ENCODE data around the gene GALNT1.

Gene GALNT1

GRCh38 chr18:35559867-35560266 is 21.7 kb upstream of the GALNT1 start:
- Histone ChIP-seq H3K36me3 (replicated peaks; ENCODE audit: insufficient read depth, low read length) (no peaks in the 10 kb centered on the region), H3K27me3 (replicated peaks; ENCODE audit: insufficient read depth, low read length) (no peaks in the 10 kb centered on the region), H3K9ac (ENCODE audit: low read length) (no peak overlapping the region), H3K9me3 (replicated peaks; ENCODE audit: insufficient read depth, low read length) (no peaks in the 10 kb centered on the region), H3K27ac (ENCODE audit: low read length) (no peak overlapping the region), H4K20me1 (ENCODE audit: insufficient read depth, low read length) (no peaks in the 10 kb centered on the region), H3K9me2 (replicated peaks; ENCODE audit: insufficient read depth, low read length) (no peaks in the 10 kb centered on the region), H3K4me1 (ENCODE audit: low read length) (no peaks in the 10 kb centered on the region), H3K4me2 (ENCODE audit: low read depth, low read length) (no peak overlapping the region), H3F3A (ENCODE audit: insufficient read depth, low read length) (no peaks in the 10 kb centered on the region), H3K79me2 (ENCODE audit: low read length) (no peaks in the 10 kb centered on the region), H2AFZ (ENCODE audit: low read length) (no peak overlapping the region), H3K4me3 (ENCODE audit: low read length) (no peak overlapping the region)
- TF ChIP-seq EZH2phosphoT487 (IDR thresholded peaks at IDR 0.05; ENCODE audit: low read length) (no peak), CTCF (IDR thresholded peaks at IDR 0.05; ENCODE audit: low read length) (no peak), EZH2 (optimal IDR thresholded peaks at IDR 0.05; ENCODE audit: low read depth, low read length) (no peak)
- DNase-seq = no peak

GRCh38 chr18:35564795-35565453 is 16.6 kb upstream of the GALNT1 start:
- DNase-seq = no peak
- Histone ChIP-seq H3K4me2 (ENCODE audit: low read depth, low read length) (peak overlapping the region; percentile 7; the same call in 1 of the 2 replicates), H3K27ac (ENCODE audit: low read length) (no peak overlapping the region)

DNA sequence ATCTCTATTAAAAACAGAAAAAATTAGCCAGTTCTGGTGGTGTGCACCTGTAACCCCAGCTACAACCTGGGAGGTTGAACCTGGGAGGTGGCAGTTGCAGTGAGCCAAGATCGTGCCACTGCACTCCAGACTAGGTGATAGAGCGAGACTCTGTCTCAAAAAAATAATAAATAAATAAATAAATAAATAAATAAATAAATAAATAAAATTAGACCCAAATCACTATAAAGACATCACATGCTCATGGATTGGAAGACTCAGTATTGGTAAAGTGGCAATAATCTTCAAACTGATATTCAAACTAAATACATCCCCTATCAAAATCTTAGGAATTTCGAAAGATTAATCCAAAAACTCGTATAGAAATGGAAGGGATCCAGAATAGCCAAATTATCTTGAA is 15.5 kb upstream of the GALNT1 start:
- Histone ChIP-seq H3K4me1 (ENCODE audit: low read length) (no peaks in the 10 kb centered on the region), H2AFZ (ENCODE audit: low read length) (no peak overlapping the region), H3K27ac (ENCODE audit: low read length) (no peak overlapping the region), H3K27me3 (replicated peaks; ENCODE audit: insufficient read depth, low read length) (no peaks in the 10 kb centered on the region), H3K9ac (ENCODE audit: low read length) (no peak overlapping the region), H3K36me3 (replicated peaks; ENCODE audit: insufficient read depth, low read length) (no peaks in the 10 kb centered on the region), H3K4me3 (ENCODE audit: low read length) (no peak overlapping the region), H3K9me3 (replicated peaks; ENCODE audit: insufficient read depth, low read length) (no peaks in the 10 kb centered on the region), H3K4me2 (ENCODE audit: low read depth, low read length) (no peak overlapping the region), H3K9me2 (replicated peaks; ENCODE audit: insufficient read depth, low read length) (no peaks in the 10 kb centered on the region), H3K79me2 (ENCODE audit: low read length) (no peaks in the 10 kb centered on the region), H3F3A (ENCODE audit: insufficient read depth, low read length) (no peaks in the 10 kb centered on the region), H4K20me1 (ENCODE audit: insufficient read depth, low read length) (no peaks in the 10 kb centered on the region)
- no peak for DNase-seq
- TF ChIP-seq EZH2 (optimal IDR thresholded peaks at IDR 0.05; ENCODE audit: low read depth, low read length) (no peak), EZH2phosphoT487 (IDR thresholded peaks at IDR 0.05; ENCODE audit: low read length) (no peak), CTCF (IDR thresholded peaks at IDR 0.05; ENCODE audit: low read length) (no peak)

More at GRCh38 chr18:35564795-35565453, 16.6 kb upstream of the GALNT1 start:
- H3K4me1 ChIP-seq (ENCODE audit: low read length) = no peaks in the 10 kb centered on the region
- no peak overlapping the region for H3K4me3 ChIP-seq (ENCODE audit: low read length)
- no peaks in the 10 kb centered on the region for H3K27me3 ChIP-seq (replicated peaks; ENCODE audit: insufficient read depth, low read length)
- TF ChIP-seq EZH2 (optimal IDR thresholded peaks at IDR 0.05; ENCODE audit: low read depth, low read length) (no peak), CTCF (IDR thresholded peaks at IDR 0.05; ENCODE audit: low read length) (no peak)
- no peaks in the 10 kb centered on the region for H4K20me1 ChIP-seq (ENCODE audit: insufficient read depth, low read length)
- H3K9ac ChIP-seq (ENCODE audit: low read length) = no peak overlapping the region
- no peaks in the 10 kb centered on the region for H3F3A ChIP-seq (ENCODE audit: insufficient read depth, low read length)
- H3K9me3 ChIP-seq (replicated peaks; ENCODE audit: insufficient read depth, low read length) = no peaks in the 10 kb centered on the region
- H3K79me2 ChIP-seq (ENCODE audit: low read length) = no peaks in the 10 kb centered on the region
- no peaks in the 10 kb centered on the region for H3K36me3 ChIP-seq (replicated peaks; ENCODE audit: insufficient read depth, low read length)
- H2AFZ ChIP-seq (ENCODE audit: low read length) = no peak overlapping the region
- H3K9me2 ChIP-seq (replicated peaks; ENCODE audit: insufficient read depth, low read length) = no peaks in the 10 kb centered on the region
